ENCODE results near the gene PTPRN2.
"Not testable (repeated sequence)": the region's sequence is repeated elsewhere in the genome, so short reads cannot be mapped to it uniquely, and the experiment has no call there.

The PTPRN2 gene

GRCh38 chr7:158315326-158315725 is 272.3 kb downstream of the PTPRN2 start:
- no peak for DNase-seq

GRCh38 chr7:158314394-158314793 is 273.2 kb downstream of the PTPRN2 start:
- DNase-seq: no peak

- no peak for DNase-seq
Measured at GRCh38 chr7:158313931-158314330, 273.7 kb downstream of the PTPRN2 start.

GRCh38 chr7:158312789-158313188 is 274.8 kb downstream of the PTPRN2 start:
- no peak for DNase-seq

- DNase-seq: no peak
Measured at GRCh38 chr7:158311791-158312190, 275.8 kb downstream of the PTPRN2 start.

- no peak for DNase-seq
Measured at GRCh38 chr7:158310924-158311666, 276.5 kb downstream of the PTPRN2 start.

- no peak for DNase-seq
Measured at GRCh38 chr7:158309868-158310763, 277.5 kb downstream of the PTPRN2 start.

- DNase-seq: no peak
Measured at GRCh38 chr7:158308001-158308400, 279.6 kb downstream of the PTPRN2 start.

GRCh38 chr7:158304072-158304471 is 283.6 kb downstream of the PTPRN2 start:
- not testable (repeated sequence) for DNase-seq

GRCh38 chr7:158303121-158303520 is 284.5 kb downstream of the PTPRN2 start:
- no peak for DNase-seq

- no peak for DNase-seq
Measured at GRCh38 chr7:158302274-158303070, 285.2 kb downstream of the PTPRN2 start.

- no peak for DNase-seq
Measured at GRCh38 chr7:158301207-158301606, 286.4 kb downstream of the PTPRN2 start.

- no peak for DNase-seq
Measured at GRCh38 chr7:158300427-158300826, 287.2 kb downstream of the PTPRN2 start.

GRCh38 chr7:158299607-158300006 is 288.0 kb downstream of the PTPRN2 start:
- no peak for DNase-seq

- DNase-seq: no peak
Measured at GRCh38 chr7:158296798-158297104, 290.9 kb downstream of the PTPRN2 start.

GRCh38 chr7:158295966-158296797 is 291.4 kb downstream of the PTPRN2 start:
- no peak for DNase-seq

- not testable (repeated sequence) for DNase-seq
Measured at GRCh38 chr7:158294468-158295215, 293.0 kb downstream of the PTPRN2 start.

GRCh38 chr7:158292948-158293347 is 294.7 kb downstream of the PTPRN2 start:
- no peak for DNase-seq

- no peak for DNase-seq
Measured at GRCh38 chr7:158291998-158292397, 295.6 kb downstream of the PTPRN2 start.

GRCh38 chr7:158289761-158290523 is 297.7 kb downstream of the PTPRN2 start:
- DNase-seq: no peak

- DNase-seq: no peak
Measured at GRCh38 chr7:158289231-158289630, 298.4 kb downstream of the PTPRN2 start.
